ENCODE measurements around the gene SH3BP1.
A peak's percentile ranks its signal among the peaks of the same experiment; 100 is the strongest.

The SH3BP1 gene

GRCh38 chr22:37633625-37634416 is 5.6 kb upstream of the SH3BP1 start:
- H3K9ac ChIP-seq (ENCODE audit: low read length in 2 of 2), result peak overlapping the region; percentile 54 to 58
- H3K36me3 ChIP-seq (ENCODE audit: control insufficient read depth in 2 of 2, insufficient read depth in 2 of 2, low read length in 2 of 2), result peaks cover 15 to 18% of the 10 kb centered on the region in 2 donors
- no peaks in the 10 kb centered on the region for H3K27me3 ChIP-seq (ENCODE audit: control insufficient read depth in 1 of 2, insufficient read depth in 2 of 2, low read length in 2 of 2)
- no peaks in the 10 kb centered on the region for H3K9me3 ChIP-seq (ENCODE audit: control insufficient read depth in 2 of 2, low read length in 2 of 2)
- H3K4me1 ChIP-seq (ENCODE audit: control insufficient read depth, insufficient read depth, low read length), result peaks cover 40% of the 10 kb centered on the region
- H3K4me3 ChIP-seq (ENCODE audit: low read length in 2 of 2), result peak overlapping the region; percentile 34 to 62
- peak overlapping the region; percentile 73 for H3K27ac ChIP-seq (ENCODE audit: low read length)

GRCh38 chr22:37634417-37634924 is 5.0 kb upstream of the SH3BP1 start:
- Histone ChIP-seq H3K27me3 (ENCODE audit: control insufficient read depth in 1 of 2, insufficient read depth in 2 of 2, low read length in 2 of 2) (peaks cover 0 to 4% of the 10 kb centered on the region in 2 donors), H3K4me1 (ENCODE audit: control insufficient read depth, insufficient read depth, low read length) (peaks cover 45% of the 10 kb centered on the region), H3K36me3 (ENCODE audit: control insufficient read depth in 2 of 2, insufficient read depth in 2 of 2, low read length in 2 of 2) (peaks cover 11 to 14% of the 10 kb centered on the region in 2 donors), H3K9me3 (ENCODE audit: control insufficient read depth in 2 of 2, low read length in 2 of 2) (no peaks in the 10 kb centered on the region), H3K9ac (ENCODE audit: low read length in 2 of 2) (peak overlapping the region; percentile 54 to 55), H3K4me3 (ENCODE audit: low read length in 2 of 2) (peak overlapping the region; percentile 34 to 62), H3K27ac (ENCODE audit: low read length) (peak overlapping the region; percentile 73)

DNA sequence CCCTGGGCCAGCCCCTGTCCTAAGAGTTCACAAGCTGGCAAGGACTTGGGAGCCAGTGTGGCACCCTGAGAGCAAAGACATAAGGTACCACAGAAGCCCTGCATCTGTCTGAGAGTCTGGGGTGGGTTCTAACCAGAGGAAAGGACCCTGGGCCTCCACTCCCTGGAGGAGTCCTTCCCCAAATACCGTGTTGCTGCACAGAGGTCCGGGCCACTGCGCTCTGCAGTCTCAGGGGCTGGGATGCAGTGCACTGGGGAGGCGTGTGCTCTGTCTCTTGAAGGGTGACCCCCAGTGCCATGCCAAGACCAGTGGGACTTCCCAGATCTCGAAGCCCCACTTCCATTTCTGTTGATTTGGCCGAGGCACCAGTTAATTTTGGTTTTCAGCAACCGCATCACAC is 4.3 kb upstream of the SH3BP1 start:
- peaks cover 8 to 10% of the 10 kb centered on the region in 2 donors for H3K36me3 ChIP-seq (ENCODE audit: control insufficient read depth in 2 of 2, insufficient read depth in 2 of 2, low read length in 2 of 2)
- H3K4me3 ChIP-seq (ENCODE audit: low read length in 2 of 2), result no peak overlapping the region
- H3K9me3 ChIP-seq (ENCODE audit: control insufficient read depth in 2 of 2, low read length in 2 of 2), result no peaks in the 10 kb centered on the region
- no peak overlapping the region for H3K9ac ChIP-seq (ENCODE audit: low read length in 2 of 2)
- H3K4me1 ChIP-seq (ENCODE audit: control insufficient read depth, insufficient read depth, low read length), result peaks cover 45% of the 10 kb centered on the region
- H3K27ac ChIP-seq (ENCODE audit: low read length), result peak overlapping the region; percentile 73
- H3K27me3 ChIP-seq (ENCODE audit: control insufficient read depth in 1 of 2, insufficient read depth in 2 of 2, low read length in 2 of 2), result peaks cover 0 to 8% of the 10 kb centered on the region in 2 donors

DNA sequence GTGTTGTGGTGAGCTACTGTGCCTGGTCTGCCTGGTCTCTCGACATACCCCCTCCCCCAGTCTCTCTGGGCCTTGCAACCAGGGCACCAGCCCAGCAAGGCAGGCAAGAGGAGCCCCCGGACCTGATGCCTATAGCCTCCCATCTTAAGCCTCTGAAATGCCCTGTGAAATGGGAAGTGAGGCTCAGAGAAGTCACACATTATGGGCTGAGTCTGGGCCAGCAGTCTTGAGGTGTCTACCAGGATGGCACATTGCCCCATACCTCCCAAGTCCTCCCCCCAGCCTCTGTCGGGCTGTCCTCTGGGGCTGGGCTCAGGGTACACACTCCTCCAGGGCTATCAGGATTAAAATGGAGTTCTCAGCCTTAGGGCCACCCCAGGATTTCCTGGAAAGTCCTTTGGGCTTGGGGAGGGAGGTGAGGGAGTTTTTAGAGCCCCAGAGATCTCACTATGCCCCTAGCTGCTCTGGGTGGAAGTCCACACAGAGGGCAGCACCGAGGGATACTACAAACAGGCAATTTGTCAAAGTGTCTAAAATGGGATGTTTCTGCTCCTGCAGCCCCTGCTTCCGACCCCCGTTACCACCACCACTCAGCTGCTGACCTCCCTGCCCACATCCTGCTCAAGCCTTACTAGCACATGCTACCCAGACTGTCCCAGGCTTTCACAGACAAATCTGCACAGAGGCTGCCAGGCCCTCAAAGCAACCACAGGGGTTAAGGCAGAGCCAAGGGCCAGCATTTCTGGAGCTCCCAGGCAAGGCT is 3.1 kb upstream of the SH3BP1 start:
- H3K27me3 ChIP-seq (ENCODE audit: control insufficient read depth in 1 of 2, insufficient read depth in 2 of 2, low read length in 2 of 2), result peaks cover 0 to 11% of the 10 kb centered on the region in 2 donors
- H3K9me3 ChIP-seq (ENCODE audit: control insufficient read depth in 2 of 2, low read length in 2 of 2), result no peaks in the 10 kb centered on the region
- H3K4me1 ChIP-seq (ENCODE audit: control insufficient read depth, insufficient read depth, low read length), result peaks cover 48% of the 10 kb centered on the region
- H3K36me3 ChIP-seq (ENCODE audit: control insufficient read depth in 2 of 2, insufficient read depth in 2 of 2, low read length in 2 of 2), result peaks cover 4% of the 10 kb centered on the region in 2 donors
- H3K4me3 ChIP-seq (ENCODE audit: low read length in 2 of 2), result no peak overlapping the region
- H3K9ac ChIP-seq (ENCODE audit: low read length in 2 of 2), result peak overlapping the region in 1 of 2 donors; percentile 29
- no peak overlapping the region for H3K27ac ChIP-seq (ENCODE audit: low read length)

GRCh38 chr22:37636949-37637273 is 2.6 kb upstream of the SH3BP1 start:
- Histone ChIP-seq H3K9ac (ENCODE audit: low read length in 2 of 2) (peak overlapping the region in 1 of 2 donors; percentile 29), H3K27me3 (ENCODE audit: control insufficient read depth in 1 of 2, insufficient read depth in 2 of 2, low read length in 2 of 2) (peaks cover under 1 to 13% of the 10 kb centered on the region in 2 donors), H3K9me3 (ENCODE audit: control insufficient read depth in 2 of 2, low read length in 2 of 2) (no peaks in the 10 kb centered on the region), H3K4me3 (ENCODE audit: low read length in 2 of 2) (no peak overlapping the region), H3K27ac (ENCODE audit: low read length) (no peak overlapping the region), H3K4me1 (ENCODE audit: control insufficient read depth, insufficient read depth, low read length) (peaks cover 48% of the 10 kb centered on the region), H3K36me3 (ENCODE audit: control insufficient read depth in 2 of 2, insufficient read depth in 2 of 2, low read length in 2 of 2) (peaks cover 0 to 3% of the 10 kb centered on the region in 2 donors)

DNA sequence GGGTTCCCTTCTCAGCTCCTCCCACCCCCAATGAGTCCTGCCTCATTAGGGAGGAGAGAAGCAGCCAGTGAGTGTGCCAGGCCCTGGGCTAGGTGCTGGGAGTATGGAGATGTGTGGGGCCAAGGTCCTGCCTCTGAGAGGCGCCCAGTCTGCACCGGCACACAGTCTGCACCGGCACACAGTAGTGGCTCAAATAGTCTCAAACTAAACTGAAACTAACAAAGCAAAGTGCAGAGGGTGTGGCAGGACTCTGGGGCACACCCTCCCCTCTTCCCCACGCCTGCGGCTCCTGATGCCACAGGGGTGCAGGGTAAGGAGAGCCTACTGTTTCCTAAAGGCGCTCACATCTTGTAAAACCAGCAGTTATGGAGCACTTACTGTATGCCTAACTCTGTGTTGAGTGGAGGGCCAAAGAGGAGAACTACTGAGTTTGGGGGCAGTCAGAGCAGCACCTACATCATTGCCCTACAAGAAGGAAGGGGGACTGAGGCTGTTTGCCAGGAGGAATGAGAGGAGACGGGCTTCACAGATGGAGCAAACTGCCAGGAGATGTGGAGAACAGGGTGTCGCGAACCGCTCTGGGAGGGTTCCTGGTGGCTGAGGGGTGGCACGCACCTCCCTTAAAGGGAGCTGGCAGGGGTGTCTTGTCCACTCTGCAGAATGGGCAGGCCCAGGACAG is 939 bp upstream of the SH3BP1 start:
- H3K27me3 ChIP-seq (ENCODE audit: control insufficient read depth in 1 of 2, insufficient read depth in 2 of 2, low read length in 2 of 2), result peaks cover 2 to 13% of the 10 kb centered on the region in 2 donors
- H3K4me1 ChIP-seq (ENCODE audit: control insufficient read depth, insufficient read depth, low read length), result peaks cover 46% of the 10 kb centered on the region
- H3K4me3 ChIP-seq (ENCODE audit: low read length in 2 of 2), result peak overlapping the region in 1 of 2 donors; percentile 66
- H3K9me3 ChIP-seq (ENCODE audit: control insufficient read depth in 2 of 2, low read length in 2 of 2), result no peaks in the 10 kb centered on the region
- H3K27ac ChIP-seq (ENCODE audit: low read length), result no peak overlapping the region
- no peak overlapping the region for H3K9ac ChIP-seq (ENCODE audit: low read length in 2 of 2)
- no peaks in the 10 kb centered on the region for H3K36me3 ChIP-seq (ENCODE audit: control insufficient read depth in 2 of 2, insufficient read depth in 2 of 2, low read length in 2 of 2)

GRCh38 chr22:37639771-37640590 is 512 bp downstream of the SH3BP1 start:
- no peak overlapping the region for H3K27ac ChIP-seq (ENCODE audit: low read length)
- H3K9ac ChIP-seq (ENCODE audit: low read length in 2 of 2), result peak overlapping the region; percentile 29 to 45
- no peaks in the 10 kb centered on the region for H3K36me3 ChIP-seq (ENCODE audit: control insufficient read depth in 2 of 2, insufficient read depth in 2 of 2, low read length in 2 of 2)
- H3K4me1 ChIP-seq (ENCODE audit: control insufficient read depth, insufficient read depth, low read length), result peaks cover 34% of the 10 kb centered on the region
- H3K4me3 ChIP-seq (ENCODE audit: low read length in 2 of 2), result peak overlapping the region; percentile 59 to 66
- no peaks in the 10 kb centered on the region for H3K9me3 ChIP-seq (ENCODE audit: control insufficient read depth in 2 of 2, low read length in 2 of 2)
- peaks cover 2 to 13% of the 10 kb centered on the region in 2 donors for H3K27me3 ChIP-seq (ENCODE audit: control insufficient read depth in 1 of 2, insufficient read depth in 2 of 2, low read length in 2 of 2)

- H3K36me3 ChIP-seq (ENCODE audit: control insufficient read depth in 2 of 2, insufficient read depth in 2 of 2, low read length in 2 of 2), result no peaks in the 10 kb centered on the region
- peaks cover 2 to 13% of the 10 kb centered on the region in 2 donors for H3K27me3 ChIP-seq (ENCODE audit: control insufficient read depth in 1 of 2, insufficient read depth in 2 of 2, low read length in 2 of 2)
- peak overlapping the region in 1 of 2 donors; percentile 44 for H3K4me3 ChIP-seq (ENCODE audit: low read length in 2 of 2)
- no peak overlapping the region for H3K27ac ChIP-seq (ENCODE audit: low read length)
- H3K9me3 ChIP-seq (ENCODE audit: control insufficient read depth in 2 of 2, low read length in 2 of 2), result no peaks in the 10 kb centered on the region
- H3K4me1 ChIP-seq (ENCODE audit: control insufficient read depth, insufficient read depth, low read length), result peaks cover 30% of the 10 kb centered on the region
- H3K9ac ChIP-seq (ENCODE audit: low read length in 2 of 2), result peak overlapping the region in 1 of 2 donors; percentile 29
These were observed 1.4 kb downstream of the SH3BP1 start for GRCh38 chr22:37640591-37641560.

GRCh38 chr22:37641561-37641949 is 2.1 kb downstream of the SH3BP1 start:
- H3K36me3 ChIP-seq (ENCODE audit: control insufficient read depth in 2 of 2, insufficient read depth in 2 of 2, low read length in 2 of 2), result no peaks in the 10 kb centered on the region
- peaks cover 2 to 13% of the 10 kb centered on the region in 2 donors for H3K27me3 ChIP-seq (ENCODE audit: control insufficient read depth in 1 of 2, insufficient read depth in 2 of 2, low read length in 2 of 2)
- no peaks in the 10 kb centered on the region for H3K9me3 ChIP-seq (ENCODE audit: control insufficient read depth in 2 of 2, low read length in 2 of 2)
- no peak overlapping the region for H3K27ac ChIP-seq (ENCODE audit: low read length)
- H3K9ac ChIP-seq (ENCODE audit: low read length in 2 of 2), result no peak overlapping the region
- H3K4me1 ChIP-seq (ENCODE audit: control insufficient read depth, insufficient read depth, low read length), result peaks cover 27% of the 10 kb centered on the region
- no peak overlapping the region for H3K4me3 ChIP-seq (ENCODE audit: low read length in 2 of 2)
